ENCODE results near the gene MCF2L.

MCF2L gene

DNA sequence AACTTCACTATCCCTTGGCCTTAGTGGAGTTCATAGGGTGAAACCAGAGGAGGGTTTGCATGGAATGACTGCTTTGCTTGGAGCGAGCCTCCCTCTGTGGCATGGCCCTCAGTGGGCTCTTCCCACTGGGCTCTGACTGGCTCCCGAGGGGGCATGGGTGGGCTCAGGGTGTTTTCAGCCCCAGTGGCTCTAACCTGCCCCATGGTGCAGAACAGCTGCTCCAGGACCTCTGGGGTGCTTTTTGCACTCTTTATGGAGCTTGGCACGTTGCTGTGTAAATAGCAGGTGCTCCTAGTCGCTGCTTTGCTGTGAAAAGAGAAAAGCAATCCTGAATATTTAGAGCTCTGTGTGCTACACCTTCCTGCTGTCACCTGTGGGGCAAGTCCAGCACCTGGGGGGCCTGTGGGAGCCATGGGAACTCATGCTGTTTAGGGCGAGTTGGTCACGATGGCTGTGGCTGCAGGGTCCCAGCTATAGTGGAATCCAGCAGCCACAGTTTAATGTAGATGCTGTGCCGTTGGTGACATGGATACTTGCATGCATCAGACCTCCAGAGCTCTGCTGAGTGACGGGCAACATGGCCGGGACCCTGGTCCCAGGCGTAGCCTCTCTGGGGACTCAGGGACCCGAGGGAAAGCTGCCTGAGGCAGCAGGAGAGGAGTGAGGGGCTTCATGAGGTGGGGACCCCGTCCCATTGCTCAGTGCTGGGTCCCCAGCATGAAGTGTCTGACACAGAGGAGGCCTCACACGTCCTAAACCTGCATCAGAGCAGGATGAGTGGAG, 14.3 kb upstream of the MCF2L start:
- TF ChIP-seq, protein P1, sequence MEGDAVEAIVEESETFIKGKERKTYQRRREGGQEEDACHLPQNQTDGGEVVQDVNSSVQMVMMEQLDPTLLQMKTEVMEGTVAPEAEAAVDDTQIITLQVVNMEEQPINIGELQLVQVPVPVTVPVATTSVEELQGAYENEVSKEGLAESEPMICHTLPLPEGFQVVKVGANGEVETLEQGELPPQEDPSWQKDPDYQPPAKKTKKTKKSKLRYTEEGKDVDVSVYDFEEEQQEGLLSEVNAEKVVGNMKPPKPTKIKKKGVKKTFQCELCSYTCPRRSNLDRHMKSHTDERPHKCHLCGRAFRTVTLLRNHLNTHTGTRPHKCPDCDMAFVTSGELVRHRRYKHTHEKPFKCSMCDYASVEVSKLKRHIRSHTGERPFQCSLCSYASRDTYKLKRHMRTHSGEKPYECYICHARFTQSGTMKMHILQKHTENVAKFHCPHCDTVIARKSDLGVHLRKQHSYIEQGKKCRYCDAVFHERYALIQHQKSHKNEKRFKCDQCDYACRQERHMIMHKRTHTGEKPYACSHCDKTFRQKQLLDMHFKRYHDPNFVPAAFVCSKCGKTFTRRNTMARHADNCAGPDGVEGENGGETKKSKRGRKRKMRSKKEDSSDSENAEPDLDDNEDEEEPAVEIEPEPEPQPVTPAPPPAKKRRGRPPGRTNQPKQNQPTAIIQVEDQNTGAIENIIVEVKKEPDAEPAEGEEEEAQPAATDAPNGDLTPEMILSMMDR (IDR thresholded peaks at IDR 0.05; ENCODE audit: low read depth, low read length, missing control alignments) = no peak
- in situ Hi-C loops (cut with HindIII; ENCODE audit: low sequenced_read_pairs) = no loop called here
- no peak for DNase-seq (ENCODE audit: low read depth)
- H3K4me3 ChIP-seq (ENCODE audit: low read depth, low read length) = no peak overlapping the region

DNA sequence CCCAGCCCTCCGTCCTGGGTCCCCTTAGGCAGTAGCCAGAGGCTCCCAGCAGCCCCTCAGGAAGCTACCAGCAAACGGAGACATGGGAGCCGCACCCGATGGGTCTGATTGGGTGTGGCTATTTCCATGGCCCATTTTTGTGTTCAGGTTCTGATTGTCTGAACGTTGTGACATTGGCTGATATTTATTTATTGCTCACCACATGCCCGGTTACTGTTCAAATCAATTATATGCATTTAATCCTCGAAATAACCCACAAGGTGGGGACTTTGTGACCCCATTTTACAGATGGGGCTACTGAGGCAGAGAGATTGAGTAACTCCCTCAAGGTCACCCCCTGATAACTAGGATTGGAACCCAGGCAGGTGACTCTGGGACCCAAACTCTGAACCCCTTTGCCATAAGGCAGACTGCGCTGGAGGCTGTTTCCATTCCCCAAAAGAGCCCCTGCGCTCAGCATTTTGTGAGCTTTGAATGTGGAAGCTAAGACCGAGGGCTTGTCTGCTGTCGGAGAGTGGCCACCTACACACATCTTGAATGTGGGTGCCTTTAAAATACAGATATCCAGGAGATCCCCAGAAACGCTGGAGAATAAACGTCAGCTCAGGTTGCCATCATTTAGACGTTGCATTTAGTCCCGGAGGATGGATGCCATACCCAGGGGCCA, 13.6 kb upstream of the MCF2L start:
- DNase-seq (ENCODE audit: low read depth) = no peak
- TF ChIP-seq, protein P1 (IDR thresholded peaks at IDR 0.05; ENCODE audit: low read depth, low read length, missing control alignments) = no peak
- H3K4me3 ChIP-seq (ENCODE audit: low read depth, low read length) = no peak overlapping the region
- in situ Hi-C loops (cut with HindIII; ENCODE audit: low sequenced_read_pairs) = no loop called here

DNA sequence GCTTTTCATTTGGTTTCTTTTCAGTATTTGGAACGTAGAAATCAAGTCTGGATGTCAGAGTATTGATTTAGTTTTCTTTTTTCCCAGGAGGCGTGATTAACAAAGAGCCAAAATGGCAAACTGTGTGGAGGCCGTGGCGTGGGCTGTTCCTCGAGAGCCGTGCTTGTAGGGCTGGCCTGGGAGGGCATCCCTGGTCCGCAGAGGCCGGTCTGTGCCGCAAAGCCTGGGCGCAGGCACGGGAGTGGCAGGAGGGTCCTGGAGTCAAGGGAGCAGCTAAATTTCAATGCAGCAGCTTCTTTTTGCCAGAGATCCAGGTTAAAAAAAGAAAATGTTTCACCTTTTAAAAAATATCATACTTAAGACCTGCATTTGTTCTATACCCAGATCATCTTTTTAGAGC, 13.1 kb upstream of the MCF2L start:
- no peak overlapping the region for H3K4me3 ChIP-seq (ENCODE audit: low read depth, low read length)
- TF ChIP-seq, protein P1 (IDR thresholded peaks at IDR 0.05; ENCODE audit: low read depth, low read length, missing control alignments) = no peak
- DNase-seq (ENCODE audit: low read depth) = no peak
- in situ Hi-C loops (cut with HindIII; ENCODE audit: low sequenced_read_pairs) = no loop called here

DNA sequence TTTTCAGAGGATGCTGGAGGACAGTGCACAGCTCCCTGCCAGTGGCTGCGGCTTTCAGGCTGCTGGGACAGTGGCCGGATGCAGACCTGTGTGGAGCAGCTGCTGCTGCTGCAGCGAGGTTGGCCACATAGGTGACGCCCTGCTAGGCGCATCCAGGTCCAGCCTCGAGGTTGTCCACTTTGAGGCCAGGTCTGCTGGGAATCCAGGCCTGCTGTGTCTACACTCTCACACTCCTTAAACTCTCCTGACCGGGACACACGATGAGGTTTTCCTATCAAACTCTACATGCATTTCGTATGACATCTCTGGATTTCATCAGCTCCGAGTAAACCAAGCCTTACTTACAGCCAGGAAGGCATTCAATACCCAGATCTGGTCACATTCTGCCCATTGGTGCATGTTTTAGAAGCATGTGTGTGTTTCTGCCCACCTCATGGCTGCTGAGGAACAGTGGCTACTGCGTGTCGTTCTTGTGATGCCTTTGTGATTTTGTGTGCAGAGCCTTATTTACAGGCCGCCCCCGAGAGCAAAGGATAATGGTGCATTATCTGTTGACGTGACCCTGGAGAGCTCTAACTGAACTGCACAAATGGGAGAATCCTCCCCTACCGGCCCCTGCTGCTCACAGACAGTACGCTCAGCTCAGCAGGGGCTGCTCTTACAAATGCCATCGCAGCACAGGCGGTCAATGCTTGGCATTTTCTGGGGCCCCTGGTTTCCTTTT, 12.3 kb upstream of the MCF2L start:
- TF ChIP-seq, protein P1 (IDR thresholded peaks at IDR 0.05; ENCODE audit: low read depth, low read length, missing control alignments) = no peak
- DNase-seq (ENCODE audit: low read depth) = no peak
- in situ Hi-C loops (cut with HindIII; ENCODE audit: low sequenced_read_pairs) = no loop called here
- no peak overlapping the region for H3K4me3 ChIP-seq (ENCODE audit: low read depth, low read length)

DNA sequence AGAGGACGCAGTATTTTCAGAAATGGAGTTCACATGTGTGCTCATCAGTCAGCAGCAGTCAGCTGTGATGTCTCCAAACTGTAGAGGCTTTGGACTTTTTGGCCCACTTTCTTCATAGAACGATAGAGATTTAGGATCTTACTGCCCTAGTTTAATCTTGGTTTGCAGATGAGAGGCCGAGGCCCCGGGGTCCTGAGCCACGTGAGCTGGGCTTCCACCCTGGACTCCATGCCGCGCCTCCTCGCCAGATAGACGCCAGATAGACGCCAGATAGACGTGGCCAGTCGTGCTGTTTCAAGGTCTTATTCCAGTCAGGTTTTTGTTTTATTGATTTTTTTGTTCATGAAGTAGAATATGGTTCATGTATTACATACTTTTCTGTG, 11.7 kb upstream of the MCF2L start:
- TF ChIP-seq, protein P1 (IDR thresholded peaks at IDR 0.05; ENCODE audit: low read depth, low read length, missing control alignments) = no peak
- in situ Hi-C loops (cut with HindIII; ENCODE audit: low sequenced_read_pairs) = no loop called here
- H3K4me3 ChIP-seq (ENCODE audit: low read depth, low read length) = no peak overlapping the region
- DNase-seq (ENCODE audit: low read depth) = no peak

DNA sequence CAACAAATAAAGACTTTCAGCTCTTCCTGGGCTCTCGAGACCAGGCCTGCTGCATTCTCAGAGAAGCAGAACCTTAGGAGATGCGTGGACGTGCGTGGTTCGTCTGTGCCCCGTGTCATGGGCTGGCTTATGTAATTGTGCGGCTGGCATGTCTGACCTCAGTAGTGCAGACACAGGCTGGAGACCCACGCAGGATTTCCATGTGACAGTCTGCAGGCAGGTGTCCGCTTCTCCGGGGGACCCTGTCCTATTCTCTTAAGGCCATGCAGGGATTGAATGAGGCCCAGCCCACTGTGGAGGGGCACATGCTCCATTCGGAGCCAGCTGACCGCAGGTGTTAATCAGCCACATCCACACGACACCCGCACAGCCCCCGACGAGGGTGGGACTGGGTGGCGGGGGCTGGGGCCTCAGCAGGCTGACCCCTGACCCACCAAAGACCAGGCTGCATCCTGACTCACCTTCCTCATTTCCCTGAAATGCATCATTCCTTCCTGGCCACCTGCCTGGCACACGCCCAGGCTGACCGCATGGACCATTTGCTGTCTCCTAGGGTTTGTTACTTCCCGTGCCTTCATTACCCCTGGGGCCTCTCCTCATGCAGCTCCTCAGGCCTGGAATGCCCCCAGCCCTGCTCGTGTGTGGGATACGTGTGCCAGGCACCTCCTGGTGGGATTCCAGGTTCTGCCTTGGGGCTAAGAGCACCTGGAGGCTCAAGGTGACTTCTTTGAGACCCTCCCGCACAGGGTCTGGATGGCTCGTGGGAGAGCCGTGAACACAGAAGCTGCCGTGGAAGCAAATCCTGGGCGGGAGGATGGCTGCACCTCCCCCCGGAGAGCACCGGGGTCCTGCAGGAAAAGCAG, 10.7 kb upstream of the MCF2L start:
- TF ChIP-seq, protein P1 (IDR thresholded peaks at IDR 0.05; ENCODE audit: low read depth, low read length, missing control alignments) = no peak

More for the DNA sequence above, 10.7 kb upstream of the MCF2L start:
- no peak overlapping the region for H3K4me3 ChIP-seq (ENCODE audit: low read depth, low read length)
- in situ Hi-C loops (cut with HindIII; ENCODE audit: low sequenced_read_pairs) = no loop called here
- no peak for DNase-seq (ENCODE audit: low read depth)

All from astrocyte of the cerebellum (primary cell).